GM21723 (cell line): ENCODE results near the gene SELP.
A peak's percentile ranks its signal among the peaks of the same experiment; 100 is the strongest.
"Not testable (repeated sequence)": the region's sequence is repeated elsewhere in the genome, so short reads cannot be mapped to it uniquely, and the experiment has no call there.

Experiments
- ATAC-seq: cut with Tn5 transposase; IDR thresholded peaks from one replicate; pipeline ENCODE4 v1.9.1; 2021; ENCODE audit warnings: mild to moderate bottlenecking, moderate library complexity; ENCODE audit not compliant: unreplicated experiment

The SELP gene

DNA sequence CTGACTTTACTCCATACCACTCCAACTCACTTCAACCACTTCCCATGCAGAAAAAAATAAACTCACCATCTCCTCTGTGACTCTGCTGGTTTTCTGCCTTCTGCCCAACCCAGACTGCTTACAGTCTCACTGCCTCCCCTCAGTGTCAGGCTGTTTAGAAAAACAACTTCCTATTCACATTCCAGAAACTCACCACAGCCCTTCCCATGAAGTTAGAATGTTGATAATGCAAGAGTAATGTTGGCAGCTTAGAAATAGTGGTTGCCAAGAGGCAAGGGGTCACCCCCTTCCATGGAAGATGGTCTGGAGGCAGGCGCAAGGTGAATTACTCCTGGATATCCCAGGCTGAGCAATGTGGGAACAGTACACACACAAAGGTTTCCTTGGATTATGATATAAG is at the start of gene SELP:
TSS of gene SELP (minus strand) at position 119 of the 400 bp plus-strand sequence. CDS start at position 69, 50 bp downstream.
- no peak for ATAC-seq

DNA sequence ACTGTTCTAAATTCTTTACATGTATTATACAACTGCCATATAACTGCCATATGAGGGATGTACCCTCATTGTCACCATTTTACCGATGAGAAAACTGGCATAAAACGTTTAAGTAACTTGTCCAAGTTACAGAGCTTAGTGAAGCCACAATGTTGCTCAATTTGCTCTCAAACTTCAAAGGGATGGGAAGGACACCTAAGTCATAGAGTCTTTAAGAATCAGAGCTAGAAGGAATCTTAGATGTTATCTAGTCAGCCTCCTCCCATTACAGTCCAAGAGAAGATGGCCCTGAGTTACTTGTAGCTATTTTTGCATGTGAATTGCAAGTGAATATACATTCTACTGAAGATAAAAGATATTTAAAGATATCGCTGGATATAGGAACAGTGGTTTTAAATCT is 49.8 kb upstream of the SELP start:
- no peak for ATAC-seq

GRCh38 chr1:169676001-169676400 is 46.1 kb upstream of the SELP start:
- ATAC-seq = no peak

DNA sequence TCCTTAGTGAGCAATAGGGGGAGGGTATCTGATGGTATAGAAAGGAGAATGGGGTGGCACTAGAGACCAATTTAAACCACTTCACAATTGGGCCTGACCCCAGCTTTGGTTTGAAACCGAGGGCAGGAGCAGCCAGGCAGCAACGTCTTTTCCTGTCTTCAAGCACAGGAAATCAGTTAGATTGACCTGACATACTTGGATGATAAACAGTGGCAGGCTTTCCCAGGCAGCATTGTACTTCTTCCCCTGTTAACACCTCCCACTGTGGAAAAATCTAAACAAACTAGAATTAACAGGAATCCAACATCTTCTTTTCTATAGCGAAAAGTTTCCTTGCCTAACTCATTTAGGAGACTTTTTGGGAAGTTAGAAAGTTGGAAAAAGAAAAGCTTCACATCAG is 40.9 kb upstream of the SELP start:
- ATAC-seq = no peak

DNA sequence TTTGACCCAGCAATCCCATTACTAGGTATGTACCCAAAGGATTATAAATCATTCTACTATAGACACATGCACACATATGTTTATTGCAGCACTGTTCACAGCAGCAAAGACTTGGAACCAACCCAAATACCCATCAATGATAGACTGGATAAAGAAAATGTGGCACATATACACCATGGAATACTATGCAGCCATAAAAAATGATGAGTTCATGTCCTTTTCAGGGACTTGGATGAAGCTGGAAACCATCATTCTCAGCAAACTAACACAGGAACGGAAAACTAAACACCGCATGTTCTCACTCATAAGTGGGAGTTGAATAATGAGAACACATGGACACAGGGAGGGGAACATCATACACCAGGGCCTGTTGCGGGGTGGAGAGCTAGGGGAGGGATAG is 40.3 kb upstream of the SELP start:
- not testable (repeated sequence) for ATAC-seq

DNA sequence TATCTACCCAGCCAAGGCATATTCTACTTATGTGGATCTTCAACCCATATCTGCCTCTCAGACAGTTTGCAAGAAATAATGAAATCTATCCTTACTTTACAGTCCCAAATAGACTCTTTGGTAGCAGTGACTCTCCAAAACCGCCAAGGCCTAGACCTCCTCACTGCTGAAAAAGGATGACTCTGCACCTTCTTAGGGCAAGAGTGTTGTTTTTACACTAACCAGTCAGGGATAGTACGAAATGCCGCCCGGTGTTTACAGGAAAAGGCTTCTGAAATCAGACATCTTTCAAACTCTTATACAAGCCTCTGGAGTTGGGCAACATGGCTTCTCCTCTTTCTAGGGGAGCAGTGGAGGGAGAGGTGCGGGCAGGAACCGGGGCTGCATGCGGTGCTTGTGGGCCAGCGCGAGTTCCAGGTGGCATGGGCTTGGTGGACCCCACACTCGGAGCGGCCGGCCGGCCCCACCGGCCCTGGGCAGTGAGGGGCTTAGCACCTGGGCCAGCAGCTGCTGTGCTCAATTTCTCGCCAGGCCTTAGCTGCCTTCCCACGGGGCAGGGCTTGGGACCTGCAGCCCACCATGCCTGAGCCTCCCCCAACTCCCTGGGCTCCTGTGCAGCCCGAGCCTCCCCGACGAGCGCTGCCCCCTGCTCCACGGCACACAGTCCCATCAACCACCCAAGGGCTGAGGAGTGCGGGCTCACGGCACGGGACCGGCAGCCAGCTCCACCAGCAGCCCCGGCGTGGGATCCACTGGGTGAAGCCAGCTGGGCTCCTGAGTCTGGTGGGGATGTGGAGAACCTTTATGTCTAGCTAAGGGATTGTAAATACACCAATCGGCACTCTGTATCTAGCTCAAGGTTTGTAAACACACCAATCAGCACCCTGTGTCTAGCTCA is 38.0 kb upstream of the SELP start:
- ATAC-seq = not testable (repeated sequence)

GRCh38 chr1:169667227-169667639 is 37.3 kb upstream of the SELP start:
- peak; percentile 93 for ATAC-seq

DNA sequence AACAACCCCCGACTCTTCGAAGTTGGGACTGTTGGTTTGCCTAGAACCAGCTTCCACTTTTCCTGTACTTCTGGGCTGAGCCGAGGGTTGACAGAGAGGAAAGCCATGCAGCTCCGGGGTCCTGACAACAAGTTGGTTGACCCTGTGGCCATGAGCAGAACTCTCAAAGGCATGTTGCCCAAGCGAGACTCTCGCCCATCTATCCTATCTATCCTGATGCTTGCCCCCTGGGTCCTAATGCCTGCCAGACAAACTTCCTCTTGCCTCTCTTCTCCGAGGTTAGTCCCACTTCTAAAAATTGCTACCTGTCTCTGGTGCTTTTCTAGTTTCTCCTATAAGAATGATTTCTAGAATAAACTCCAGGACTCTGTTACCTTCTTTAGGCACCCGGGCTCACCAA is 32.8 kb upstream of the SELP start:
- ATAC-seq = not testable (repeated sequence)

DNA sequence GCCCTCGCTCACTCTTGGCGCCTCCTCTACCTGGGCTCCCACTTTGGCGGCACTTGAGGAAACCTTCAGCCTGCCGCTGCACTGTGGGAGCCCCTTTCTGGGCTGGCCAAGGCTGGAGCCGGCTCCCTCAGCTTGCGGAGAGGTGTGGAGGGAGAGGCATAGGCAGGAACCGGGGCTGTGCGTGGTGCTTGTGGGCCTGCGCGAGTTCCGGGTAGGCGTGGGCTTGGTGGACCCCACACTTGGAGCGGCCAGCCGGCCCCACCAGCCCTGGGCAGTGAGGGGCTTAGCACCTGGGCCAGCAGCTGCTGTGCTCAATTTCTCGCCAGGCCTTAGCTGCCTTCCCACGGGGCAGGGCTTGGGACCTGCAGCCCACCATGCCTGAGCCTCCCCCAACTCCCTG is 31.1 kb upstream of the SELP start:
- not testable (repeated sequence) for ATAC-seq

DNA sequence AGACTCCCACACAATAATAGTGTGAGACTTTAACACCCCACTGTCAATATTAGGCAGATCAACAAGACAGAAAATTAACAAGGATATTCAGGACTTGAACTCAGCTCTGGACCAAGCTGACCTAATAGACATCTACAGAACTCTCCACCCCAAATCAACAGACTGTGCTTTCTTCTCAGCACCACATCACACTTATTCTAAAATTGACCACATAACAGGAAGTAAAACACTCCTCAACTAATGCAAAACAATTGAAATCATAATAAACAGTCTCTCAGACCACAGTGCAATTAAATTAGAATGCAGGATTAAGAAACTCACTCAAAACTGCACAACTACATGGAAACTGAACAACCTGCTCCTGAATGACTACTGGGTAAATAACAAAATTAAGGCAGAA is 28.9 kb upstream of the SELP start:
- not testable (repeated sequence) for ATAC-seq

DNA sequence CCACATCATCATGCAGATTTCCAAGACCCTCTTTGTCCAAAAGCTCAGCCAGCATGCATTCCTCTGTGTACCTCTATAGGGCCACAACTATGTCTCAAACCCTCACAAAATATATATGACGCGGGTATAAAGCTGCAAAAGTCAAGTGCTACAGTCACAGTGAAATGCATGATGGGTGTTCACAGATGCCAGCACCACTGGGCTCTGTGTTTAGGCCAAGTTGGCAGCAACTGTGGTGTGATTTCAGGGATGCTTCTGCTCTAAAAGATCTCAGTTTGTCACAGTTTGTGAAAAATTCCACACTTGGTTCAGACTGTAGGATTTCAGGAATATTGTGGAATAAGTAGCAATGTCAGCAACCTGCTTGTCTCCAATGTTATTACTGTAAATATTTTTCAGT is 23.9 kb upstream of the SELP start:
- ATAC-seq = no peak

DNA sequence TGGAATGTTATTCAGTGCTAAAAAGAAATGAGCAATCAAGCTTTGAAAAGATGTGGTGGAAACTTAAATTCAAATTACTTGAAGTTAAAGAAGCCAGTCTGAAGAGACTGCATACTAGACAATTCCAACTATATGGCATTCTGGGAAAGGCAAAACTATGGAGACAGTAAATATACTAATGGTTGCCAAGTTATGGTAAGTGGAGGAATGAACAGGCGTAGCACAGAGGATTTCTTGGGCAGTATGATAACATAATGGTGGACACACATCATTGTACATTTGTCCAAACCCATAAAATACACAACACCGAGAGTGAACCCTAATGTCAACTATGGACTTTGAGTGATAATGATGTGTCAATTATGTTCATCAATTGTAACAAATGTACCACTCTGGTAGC is 21.1 kb upstream of the SELP start:
- no peak for ATAC-seq

GRCh38 chr1:169650551-169650950 is 20.6 kb upstream of the SELP start:
- ATAC-seq = no peak

- no peak for ATAC-seq
Observed at GRCh38 chr1:169648709-169649108, 18.8 kb upstream of the SELP start.

- no peak for ATAC-seq
Observed at GRCh38 chr1:169648187-169648586, 18.3 kb upstream of the SELP start.

DNA sequence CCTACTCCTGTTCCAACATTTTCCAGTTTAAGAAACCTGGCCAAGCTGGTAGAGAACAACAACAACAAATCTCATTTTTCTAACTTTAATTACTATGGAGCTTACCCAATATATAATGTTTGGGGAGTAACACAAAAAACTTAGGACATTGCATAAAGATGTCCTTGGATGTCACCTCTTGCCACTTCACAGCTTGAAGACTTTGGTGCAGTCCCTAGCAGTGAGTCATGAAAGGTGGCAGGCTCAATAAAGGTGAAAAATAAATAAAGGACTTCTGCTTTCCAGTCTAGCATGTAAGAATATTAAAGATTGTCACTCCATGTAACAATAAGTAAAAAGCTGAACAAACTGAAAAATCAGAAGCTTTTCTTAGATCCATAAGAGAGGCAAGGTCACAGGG is 17.6 kb upstream of the SELP start:
- no peak for ATAC-seq

DNA sequence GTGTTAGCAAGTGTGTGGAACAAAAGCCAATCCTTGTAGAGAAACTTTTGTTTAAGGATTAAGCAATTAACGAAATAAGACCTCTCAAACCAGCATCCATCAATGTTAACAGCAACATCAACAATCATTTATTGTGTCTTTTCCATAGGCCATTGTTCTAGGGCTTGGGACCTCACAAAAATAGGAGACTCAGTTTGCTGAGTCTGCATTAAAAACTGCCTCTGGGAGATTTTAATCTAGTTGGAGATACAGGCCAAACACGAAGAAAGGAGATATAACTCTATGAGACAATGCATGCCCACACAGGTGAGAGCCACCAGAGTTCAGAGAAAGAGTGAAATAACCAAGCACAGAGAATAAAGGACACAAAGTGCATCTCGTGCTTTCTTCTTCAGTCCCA is 14.4 kb upstream of the SELP start:
- no peak for ATAC-seq

DNA sequence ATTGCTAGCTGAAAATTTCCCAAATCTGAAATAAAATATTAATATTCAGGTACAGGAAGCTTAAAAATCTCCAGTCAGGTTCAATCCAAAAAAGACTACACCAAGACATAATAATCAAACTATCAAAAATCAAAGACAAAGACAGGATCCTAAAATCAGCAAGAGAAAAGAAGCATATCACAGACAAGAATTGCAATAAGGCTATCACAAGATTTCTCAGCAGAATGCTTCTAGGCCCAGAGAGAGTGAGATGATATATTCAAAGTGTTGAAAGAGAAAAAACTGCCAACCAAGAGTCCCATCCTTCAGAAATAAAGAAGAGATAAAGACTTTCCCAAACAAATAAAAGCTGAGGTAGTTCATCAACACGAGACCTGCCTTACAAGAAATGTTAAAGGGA is 5.0 kb upstream of the SELP start:
- ATAC-seq = no peak

DNA sequence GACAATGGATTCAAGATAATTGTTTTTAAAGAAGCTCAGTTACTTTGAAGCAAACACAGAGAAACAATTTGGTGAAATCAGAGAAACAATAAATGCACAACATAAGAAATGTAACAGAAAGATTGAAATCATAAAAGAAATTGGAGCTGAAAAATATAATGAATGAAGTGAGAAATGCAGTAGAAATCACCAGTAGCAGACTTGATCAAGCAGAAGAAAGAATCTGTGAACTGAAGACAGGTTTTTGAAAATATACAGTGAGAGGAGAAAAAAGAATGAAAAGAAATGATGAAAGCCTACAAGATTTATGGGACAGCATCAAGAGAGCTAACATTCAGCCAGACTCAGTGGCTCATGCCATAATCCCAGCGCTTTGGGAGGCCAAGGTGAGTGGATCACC is 4.2 kb upstream of the SELP start:
- no peak for ATAC-seq

GRCh38 chr1:169631249-169631648 is 1.3 kb upstream of the SELP start:
- no peak for ATAC-seq

DNA sequence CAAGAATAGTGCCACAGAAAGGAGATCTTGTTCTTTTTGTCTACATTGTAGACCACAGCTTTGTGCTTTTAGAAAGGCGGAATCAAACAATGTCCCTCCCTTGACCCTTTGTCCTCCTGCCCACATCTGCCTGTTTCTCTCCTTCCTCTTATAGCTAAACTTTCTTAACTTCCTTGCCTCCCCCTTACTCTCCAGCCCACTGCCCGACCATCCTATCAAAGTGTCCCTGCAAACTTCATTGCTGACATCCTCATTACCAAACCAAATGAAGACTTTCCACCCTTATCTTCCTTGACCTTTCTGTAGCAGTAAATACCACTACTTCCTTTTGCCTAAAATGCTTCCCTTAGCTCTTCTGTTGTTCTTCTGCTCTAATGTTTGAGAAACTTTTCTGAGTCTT is 5.0 kb downstream of the SELP start:
- no peak for ATAC-seq

GRCh38 chr1:169624122-169624521 is 5.8 kb downstream of the SELP start:
- no peak for ATAC-seq
